IPS-15b (cell line): ENCODE results near the gene TRAF4.
"Not testable (repeated sequence)": the region's sequence is repeated elsewhere in the genome, so short reads cannot be mapped to it uniquely, and the experiment has no call there.

Experiments used
- H3K27me3 ChIP-seq: one replicate; pipeline ENCODE4 v1.6.1; 2013; ENCODE audit warnings: low read length; ENCODE audit not compliant: control insufficient read depth, insufficient read depth
- H3K36me3 ChIP-seq: one replicate; pipeline ENCODE4 v1.6.1; 2013; ENCODE audit warnings: low read length; ENCODE audit not compliant: control insufficient read depth, insufficient read depth
- H3K4me1 ChIP-seq: one replicate; pipeline ENCODE4 v1.6.1; 2013; ENCODE audit warnings: mild to moderate bottlenecking, low read length; ENCODE audit not compliant: control insufficient read depth, insufficient read depth
- H3K4me3 ChIP-seq: one replicate; pipeline ENCODE4 v1.5.1; 2013; ENCODE audit warnings: low read depth, low read length
- H3K9ac ChIP-seq: one replicate; pipeline ENCODE4 v1.6.1; 2013; ENCODE audit warnings: low read depth, mild to moderate bottlenecking, low read length
- H3K9me3 ChIP-seq: one replicate; pipeline ENCODE4 v1.6.1; 2013; ENCODE audit warnings: mild to moderate bottlenecking, low read length; ENCODE audit not compliant: control insufficient read depth, insufficient read depth

Gene TRAF4

GRCh38 chr17:28725660-28726225 is 18.1 kb upstream of the TRAF4 start:
- peak overlapping the region; percentile 58 for H3K4me3 ChIP-seq
- peak overlapping the region; percentile 91 for H3K9ac ChIP-seq
- no peaks in the 10 kb centered on the region for H3K27me3 ChIP-seq
- H3K4me1 ChIP-seq = peaks cover 9% of the 10 kb centered on the region
- H3K36me3 ChIP-seq = peaks cover 36% of the 10 kb centered on the region
- no peaks in the 10 kb centered on the region for H3K9me3 ChIP-seq

- Histone ChIP-seq H3K27me3 (no peaks in the 10 kb centered on the region), H3K9me3 (no peaks in the 10 kb centered on the region), H3K4me3 (peak within 1 kb of the TSS; percentile 99), H3K36me3 (peaks cover 35% of the 10 kb centered on the region), H3K9ac (peak within 1 kb of the TSS; percentile 91), H3K4me1 (peaks cover 9% of the 10 kb centered on the region)
Observed at GRCh38 chr17:28726226-28726626, 17.6 kb upstream of the TRAF4 start, which contains the start of gene TLCD1. TSS of gene TLCD1 (minus strand) at chr17:28726233. CDS start at chr17:28726097, 136 bp downstream.

GRCh38 chr17:28726627-28727491 is 17.0 kb upstream of the TRAF4 start:
- peak overlapping the region; percentile 90 for H3K9ac ChIP-seq
- peak overlapping the region; percentile 99 for H3K4me3 ChIP-seq
- H3K36me3 ChIP-seq = peaks cover 32% of the 10 kb centered on the region
- peaks cover 9% of the 10 kb centered on the region for H3K4me1 ChIP-seq
- no peaks in the 10 kb centered on the region for H3K9me3 ChIP-seq
- H3K27me3 ChIP-seq = no peaks in the 10 kb centered on the region

- peaks cover 3% of the 10 kb centered on the region for H3K4me1 ChIP-seq
- H3K36me3 ChIP-seq = peaks cover 16% of the 10 kb centered on the region
- H3K27me3 ChIP-seq = no peaks in the 10 kb centered on the region
- peak within 1 kb of the TSS; percentile 99 for H3K4me3 ChIP-seq
- H3K9ac ChIP-seq = peak within 1 kb of the TSS; percentile 85
- H3K9me3 ChIP-seq = no peaks in the 10 kb centered on the region
Observed at GRCh38 chr17:28728364-28729200, 15.2 kb upstream of the TRAF4 start, which contains the start of gene NEK8. TSS of gene NEK8 (plus strand) at chr17:28728788. CDS start at chr17:28728814, 26 bp downstream.

GRCh38 chr17:28729950-28730330 is 13.9 kb upstream of the TRAF4 start:
- Histone ChIP-seq H3K9me3 (no peaks in the 10 kb centered on the region), H3K4me1 (no peaks in the 10 kb centered on the region), H3K9ac (no peak overlapping the region), H3K27me3 (no peaks in the 10 kb centered on the region), H3K36me3 (peaks cover 4% of the 10 kb centered on the region), H3K4me3 (no peak overlapping the region)

GRCh38 chr17:28733346-28733745 is 10.5 kb upstream of the TRAF4 start:
- Histone ChIP-seq H3K4me3 (no peak overlapping the region), H3K27me3 (no peaks in the 10 kb centered on the region), H3K9me3 (no peaks in the 10 kb centered on the region), H3K9ac (no peak overlapping the region), H3K36me3 (peaks cover 4% of the 10 kb centered on the region), H3K4me1 (no peaks in the 10 kb centered on the region)

GRCh38 chr17:28734712-28735241 is 9.0 kb upstream of the TRAF4 start:
- H3K9me3 ChIP-seq = no peaks in the 10 kb centered on the region
- H3K4me3 ChIP-seq = no peak overlapping the region
- peaks cover 6% of the 10 kb centered on the region for H3K36me3 ChIP-seq
- peak overlapping the region; percentile 26 for H3K9ac ChIP-seq
- no peaks in the 10 kb centered on the region for H3K4me1 ChIP-seq
- no peaks in the 10 kb centered on the region for H3K27me3 ChIP-seq

- Histone ChIP-seq H3K4me3 (no peak overlapping the region), H3K9me3 (no peaks in the 10 kb centered on the region), H3K4me1 (no peaks in the 10 kb centered on the region), H3K36me3 (peaks cover 6% of the 10 kb centered on the region), H3K27me3 (no peaks in the 10 kb centered on the region), H3K9ac (peak overlapping the region; percentile 26)
Observed at GRCh38 chr17:28735242-28735722, 8.5 kb upstream of the TRAF4 start.

GRCh38 chr17:28735913-28736769 is 7.7 kb upstream of the TRAF4 start:
- H3K36me3 ChIP-seq = peaks cover 11% of the 10 kb centered on the region
- not testable (repeated sequence) for H3K9ac ChIP-seq, H3K9me3 ChIP-seq, H3K4me3 ChIP-seq, H3K27me3 ChIP-seq, H3K4me1 ChIP-seq

- Histone ChIP-seq H3K27me3 (no peaks in the 10 kb centered on the region), H3K36me3 (peaks cover 16% of the 10 kb centered on the region), H3K9me3 (no peaks in the 10 kb centered on the region), H3K4me1 (no peaks in the 10 kb centered on the region), H3K9ac (no peak overlapping the region), H3K4me3 (no peak overlapping the region)
Observed at GRCh38 chr17:28737316-28737715, 6.5 kb upstream of the TRAF4 start.
